NCI-H524 treated with DMSO at 0.1 percent for 48 hours (cell line): ENCODE results near the gene FGF18.
A peak's percentile ranks its signal among the peaks of the same experiment; 100 is the strongest.

Source experiments
- DNase-seq: peaks from one replicate; lab custom pipeline; 2025; lab: John Stamatoyannopoulos, UW

The FGF18 gene

DNA sequence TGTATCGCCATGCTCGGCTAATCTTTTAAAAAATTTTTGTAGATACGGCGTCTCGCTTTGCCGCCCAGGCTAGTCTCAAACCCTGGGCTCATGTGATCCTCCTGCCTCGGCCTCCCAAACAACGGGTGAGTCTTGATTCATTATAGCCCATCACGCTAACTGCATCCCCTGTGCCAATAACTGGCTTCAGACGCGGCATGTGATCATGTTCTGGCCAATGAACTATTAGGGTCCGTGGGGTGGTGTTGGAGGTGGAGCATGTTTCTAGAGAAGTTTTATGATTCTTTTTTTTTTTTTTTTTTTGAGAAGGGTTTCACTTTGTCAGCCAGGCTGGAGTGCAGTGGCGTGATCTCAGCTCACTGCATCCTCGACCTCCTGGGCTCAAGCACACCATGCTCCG is 51.0 kb downstream of the FGF18 start:
- DNase-seq, result no peak

DNA sequence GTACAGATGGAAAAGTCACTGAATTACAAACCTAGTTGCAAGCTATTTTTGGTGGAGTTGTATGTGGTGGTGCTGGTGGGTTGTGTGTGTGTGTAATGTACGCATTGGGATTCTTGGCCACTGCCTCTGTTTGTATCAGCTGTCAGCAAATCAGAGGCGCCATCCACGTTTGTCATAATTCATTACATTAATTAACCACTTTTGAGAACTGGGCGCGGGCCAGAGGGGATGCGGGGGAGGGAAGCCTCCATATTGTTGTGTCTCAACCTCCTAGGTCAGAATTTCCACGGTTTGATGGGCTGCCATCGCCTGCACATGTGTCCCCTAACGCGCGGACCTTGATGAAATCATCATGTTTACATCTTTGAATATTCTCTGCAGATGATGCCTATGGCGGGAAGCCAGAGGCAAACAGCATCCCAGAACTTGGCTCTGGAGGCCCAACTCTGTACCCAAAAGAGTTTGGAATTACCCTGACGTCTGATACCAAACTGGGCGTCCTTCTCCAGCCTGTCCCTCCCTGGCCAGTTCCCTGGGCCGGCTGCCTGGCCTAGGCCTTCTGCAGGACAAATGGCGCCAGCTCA is 54.9 kb downstream of the FGF18 start:
- no peak for DNase-seq

DNA sequence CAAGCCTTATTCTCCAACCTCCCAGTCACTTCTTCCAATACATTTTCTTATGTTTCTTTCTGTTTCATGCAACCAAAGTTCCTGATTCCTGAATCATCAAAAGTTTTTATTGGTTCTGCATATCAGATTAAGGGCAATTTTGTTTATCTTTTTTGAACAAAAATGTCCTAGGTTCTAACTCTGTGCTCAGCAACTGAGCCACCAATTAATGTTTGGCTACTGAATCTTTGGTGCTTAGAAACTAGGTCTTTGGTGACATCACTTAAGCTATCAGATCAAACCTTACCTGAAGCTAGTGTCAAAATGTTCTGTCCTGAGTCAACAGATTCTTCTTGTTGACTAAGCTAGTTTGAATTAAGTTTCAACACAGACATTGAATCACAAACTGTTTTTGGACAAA is 56.1 kb downstream of the FGF18 start:
- DNase-seq, result no peak

DNA sequence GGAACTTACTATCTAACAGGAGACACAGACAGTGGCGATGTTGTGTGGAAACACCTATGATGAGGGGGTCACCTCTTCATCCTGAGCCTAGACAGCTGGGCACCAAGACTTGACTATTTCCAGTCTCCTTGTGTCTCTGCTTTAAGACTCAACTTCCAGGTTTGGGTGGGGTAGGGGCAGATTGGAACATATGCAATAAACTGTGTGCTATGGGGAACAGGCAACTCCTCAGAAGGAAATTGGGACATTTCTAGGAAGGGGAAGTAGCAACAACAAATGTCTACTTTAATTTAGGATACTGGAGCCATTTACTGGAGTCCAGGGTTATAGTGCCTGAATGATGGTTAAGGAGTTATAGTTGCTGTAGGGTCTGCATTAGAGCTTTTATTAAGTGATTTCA is 57.3 kb downstream of the FGF18 start:
- no peak for DNase-seq

DNA sequence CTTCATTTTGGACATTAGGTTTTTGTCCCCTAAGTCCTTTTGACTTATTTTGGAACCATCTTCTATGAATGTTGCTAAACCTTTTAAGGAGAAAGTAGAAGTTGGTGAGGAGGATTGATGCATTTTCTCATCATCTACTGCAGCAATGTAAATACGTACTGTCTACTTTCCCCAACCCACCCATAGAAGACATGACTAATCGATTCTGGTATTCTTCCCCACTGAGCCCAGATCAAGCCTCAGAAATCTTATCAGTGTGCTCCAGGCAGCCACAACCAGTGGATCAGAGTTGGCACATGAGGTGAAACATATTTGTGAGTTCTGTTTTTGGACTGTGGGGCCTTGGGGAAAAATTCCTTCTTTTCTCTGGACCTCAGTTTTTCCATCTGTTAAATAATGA is 57.7 kb downstream of the FGF18 start:
- no peak for DNase-seq

DNA sequence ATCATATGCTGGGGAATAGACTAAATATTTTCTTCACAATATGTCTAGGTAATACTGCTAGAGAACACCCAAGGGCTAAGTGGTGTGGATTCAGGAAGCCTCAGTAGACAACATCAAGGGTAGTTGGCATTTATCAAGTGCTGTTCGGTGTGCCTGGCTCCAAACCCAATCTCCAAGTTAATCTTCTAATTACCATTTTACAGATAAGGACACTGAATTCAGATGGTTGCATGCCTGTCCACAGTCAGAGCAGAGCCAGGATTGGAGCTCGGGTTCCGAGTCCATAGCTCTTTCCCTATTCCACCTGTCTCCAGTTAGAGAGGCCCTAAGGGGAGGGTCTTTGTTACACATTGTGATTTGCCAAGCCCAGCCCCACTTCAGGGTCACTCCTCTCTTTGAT is 58.2 kb downstream of the FGF18 start:
- DNase-seq, result no peak

DNA sequence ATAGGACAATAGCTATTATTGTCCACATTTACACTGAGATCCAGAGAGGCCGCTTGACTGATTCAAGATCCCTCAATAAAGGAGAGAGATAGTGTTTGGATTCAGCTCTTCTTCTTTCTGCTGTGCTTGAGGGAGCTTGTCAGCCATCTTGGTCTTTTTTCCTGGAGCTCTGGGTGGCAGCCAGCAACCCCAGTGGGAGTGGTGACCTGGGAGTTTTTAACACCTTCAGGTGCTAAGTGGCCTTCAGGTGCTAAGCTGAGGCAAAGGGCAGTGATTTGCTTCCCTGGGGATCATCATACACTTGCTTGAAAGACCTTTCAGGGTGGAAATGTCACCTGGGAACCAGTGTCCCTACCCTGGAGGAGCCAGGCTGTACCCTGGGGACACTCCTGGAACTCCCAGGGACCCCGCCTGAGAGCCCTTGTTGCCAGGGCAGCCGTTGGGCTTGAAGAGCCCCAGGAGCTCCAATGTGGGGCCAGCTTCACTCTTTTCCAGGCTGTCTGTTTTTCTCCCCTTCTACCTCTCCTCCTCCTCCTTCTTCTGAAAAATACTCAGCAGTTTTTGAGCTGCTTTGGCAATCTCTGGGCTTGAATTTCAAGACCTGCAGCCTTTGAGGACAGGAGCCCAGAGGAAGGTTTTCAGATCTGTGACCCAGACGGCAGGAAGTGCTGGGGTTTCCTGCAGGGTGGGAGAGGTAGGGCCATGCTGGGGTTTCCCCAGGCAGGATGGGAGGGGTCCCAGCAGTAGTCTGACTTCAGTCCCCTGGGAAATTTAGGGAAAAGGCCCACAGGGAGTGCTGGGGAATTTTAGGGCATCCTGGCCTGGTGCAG is 59.7 kb downstream of the FGF18 start:
- no peak for DNase-seq

DNA sequence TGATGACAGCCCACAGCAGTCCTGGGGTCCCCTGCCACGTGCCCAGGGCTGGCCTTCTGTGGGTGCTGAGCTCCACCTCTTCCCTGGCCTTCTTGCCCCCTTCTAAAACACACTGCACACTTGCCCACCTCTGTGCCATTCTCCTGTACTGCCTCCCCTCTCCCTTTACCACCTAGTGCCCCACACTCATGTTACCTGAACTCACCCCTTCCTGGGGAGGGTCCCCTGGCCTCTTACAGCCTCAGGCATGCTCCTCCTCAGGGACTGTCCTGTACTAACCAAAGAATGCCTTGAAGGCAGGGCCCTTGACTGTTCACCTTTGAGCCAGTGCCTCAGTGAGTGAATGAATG is 60.3 kb downstream of the FGF18 start:
- DNase-seq, result no peak

DNA sequence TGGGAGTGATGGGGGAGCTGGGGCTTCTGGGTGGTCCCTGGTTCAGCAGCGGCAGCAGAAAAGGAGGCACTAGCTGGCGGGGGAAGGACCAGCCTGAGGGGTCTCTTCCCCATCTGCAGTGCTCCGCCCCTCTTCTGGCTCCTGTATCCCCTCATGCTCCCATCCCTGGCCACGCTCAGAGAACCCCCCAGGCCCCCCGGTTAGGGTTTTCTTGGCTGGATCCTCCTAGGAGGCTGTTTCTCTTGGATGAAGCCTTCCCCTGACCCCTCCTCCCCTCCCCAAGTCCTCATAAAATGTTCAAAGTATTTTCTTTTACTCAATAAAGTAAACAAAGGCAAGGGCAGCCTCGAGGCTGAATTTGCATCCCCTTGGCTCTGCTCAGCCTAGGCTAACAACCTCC is 60.8 kb downstream of the FGF18 start:
- DNase-seq, result no peak

DNA sequence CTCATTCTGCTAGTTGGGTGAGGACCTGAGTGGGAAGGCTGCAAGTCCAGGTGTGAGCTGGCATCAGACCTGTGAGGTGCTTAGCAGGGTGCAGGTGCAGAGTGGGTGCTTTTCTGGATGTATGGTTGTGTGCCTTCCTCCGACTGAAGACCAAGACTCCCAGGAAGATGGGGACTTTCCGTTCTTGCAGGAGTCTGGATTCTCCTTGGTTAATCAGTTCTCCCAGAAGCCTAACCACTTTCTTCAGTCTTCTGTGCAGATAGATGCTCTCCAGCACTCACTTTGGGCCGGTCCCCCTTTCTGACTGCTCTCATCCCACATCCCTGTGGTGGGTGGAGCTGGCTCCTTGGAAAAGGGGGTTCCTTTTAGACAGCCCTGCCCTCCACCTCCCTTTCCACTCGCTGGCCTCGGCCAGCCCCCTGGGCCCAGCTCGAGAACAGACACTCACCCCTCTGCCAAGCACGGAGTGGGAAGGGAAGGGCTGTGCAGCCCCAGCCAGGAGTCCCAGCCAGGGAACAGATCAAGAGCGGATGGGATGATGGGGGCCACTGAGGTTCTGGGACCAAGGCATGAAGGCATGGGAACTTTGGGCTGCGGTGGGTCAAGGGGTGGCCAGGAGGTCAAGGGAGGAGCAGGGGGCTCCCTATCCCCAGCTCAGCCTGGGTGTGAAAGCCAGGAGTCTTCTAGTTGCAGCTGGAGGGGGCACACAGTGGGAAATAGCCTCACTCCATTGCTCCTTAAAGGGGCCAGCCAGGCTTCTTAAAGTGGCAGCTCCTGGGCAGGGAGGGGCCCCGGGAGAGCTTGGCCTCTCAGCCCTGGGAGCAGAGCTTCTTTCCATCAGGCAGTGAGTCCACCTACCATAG is 62.4 kb downstream of the FGF18 start:
- no peak for DNase-seq

DNA sequence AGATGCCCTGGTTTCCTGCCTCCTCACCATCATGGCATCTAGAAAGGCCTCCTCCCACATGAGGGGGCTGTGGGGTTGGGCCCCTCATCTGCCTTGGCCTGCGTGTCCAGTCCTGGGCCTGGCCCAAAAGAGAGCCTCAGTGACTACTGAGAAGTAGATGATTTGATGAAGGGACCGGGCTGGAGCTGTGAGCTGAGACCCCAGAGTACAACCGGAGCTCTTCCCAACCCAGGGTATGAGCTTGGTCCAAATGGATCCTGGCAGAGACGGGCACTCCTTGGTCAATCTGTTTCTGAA is 62.9 kb downstream of the FGF18 start:
- no peak for DNase-seq

DNA sequence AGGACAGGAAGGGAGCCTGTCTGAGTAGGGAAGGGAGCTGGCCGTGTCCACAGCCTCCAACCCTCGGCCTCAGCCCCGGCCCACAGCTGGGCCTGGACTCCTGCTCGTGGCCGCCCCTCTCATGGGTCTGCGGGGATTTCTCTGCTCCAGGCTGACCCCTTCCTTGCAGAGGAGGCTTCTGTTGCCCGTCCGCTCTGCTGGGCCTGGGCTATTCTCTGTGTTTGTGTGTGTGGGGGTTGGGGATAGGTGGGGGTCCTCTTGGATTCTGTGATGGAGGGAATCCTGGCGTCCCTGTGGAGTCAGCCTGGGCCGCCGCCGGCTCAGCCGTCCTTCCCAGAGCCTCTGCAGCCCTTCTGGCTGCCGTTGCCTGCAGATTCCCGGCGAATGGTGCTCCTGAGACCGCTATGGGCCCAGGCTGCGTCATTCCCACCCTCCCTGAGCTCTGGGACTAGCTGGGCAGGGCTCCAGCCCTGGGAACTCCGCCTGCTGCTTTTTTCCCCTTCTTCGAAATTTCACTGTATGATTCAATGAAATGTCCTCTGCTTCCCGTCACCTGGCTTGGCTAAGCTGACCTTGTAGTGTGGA is 64.2 kb downstream of the FGF18 start:
- DNase-seq, result no peak

DNA sequence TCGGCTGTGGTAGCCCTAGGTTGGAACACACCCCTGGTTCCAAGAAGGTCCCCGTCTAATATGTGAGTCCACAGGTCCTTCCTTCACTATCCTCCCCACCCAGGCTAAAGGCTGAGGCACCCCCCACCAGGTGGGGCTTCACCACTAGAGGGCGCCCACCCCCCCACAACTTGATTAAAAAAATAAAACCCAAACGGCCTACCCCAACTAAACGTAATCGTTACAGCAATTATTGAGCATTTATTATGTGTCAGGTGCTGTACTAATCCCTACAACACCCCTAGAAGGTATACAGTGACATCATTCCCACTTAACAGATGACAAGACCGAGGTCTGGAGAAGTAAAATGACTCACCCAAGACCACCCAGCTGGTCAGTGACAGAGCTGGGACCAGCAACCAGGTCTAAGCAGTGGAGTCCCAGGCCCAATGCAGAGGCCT is 65.0 kb downstream of the FGF18 start:
- DNase-seq, result no peak

DNA sequence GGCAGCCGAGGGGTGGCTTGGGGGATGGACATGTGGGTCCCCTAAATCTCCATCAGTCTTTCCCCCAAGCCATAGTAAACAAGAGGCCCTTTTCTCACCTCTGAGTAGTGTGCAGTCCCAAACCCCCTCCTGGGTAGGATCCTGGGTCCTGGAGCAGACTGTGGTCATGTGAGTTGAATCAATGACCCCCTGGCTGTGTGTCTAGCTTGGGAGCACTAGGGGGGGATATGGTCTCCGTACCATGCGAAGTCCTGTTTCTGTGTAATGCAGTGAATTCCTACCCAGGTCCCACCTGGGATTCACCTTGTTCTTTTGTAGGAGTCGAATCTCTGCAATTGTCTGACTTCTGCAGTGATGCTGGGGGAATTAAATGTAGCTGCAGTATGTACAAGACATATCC is 66.2 kb downstream of the FGF18 start:
- no peak for DNase-seq

DNA sequence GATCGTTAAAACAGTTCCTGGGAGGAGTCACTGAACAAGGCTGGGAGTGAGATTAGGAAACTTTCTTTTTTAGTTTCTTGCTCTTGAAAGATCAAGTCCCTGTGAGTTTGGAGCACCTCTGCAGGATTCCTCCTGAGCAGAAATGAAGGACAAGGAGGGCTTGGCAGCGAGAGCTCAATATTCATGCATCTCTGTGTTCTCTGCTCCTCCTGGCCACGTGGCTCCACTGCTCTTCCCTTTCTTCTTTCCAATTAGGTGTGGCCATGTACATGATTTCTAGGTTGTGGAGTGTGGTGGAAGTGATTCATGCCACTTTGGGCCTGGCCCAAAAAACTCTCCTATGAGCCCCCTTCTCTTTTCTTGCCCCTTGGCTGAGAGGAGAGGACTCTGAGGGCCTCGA is 67.2 kb downstream of the FGF18 start:
- DNase-seq, result no peak

DNA sequence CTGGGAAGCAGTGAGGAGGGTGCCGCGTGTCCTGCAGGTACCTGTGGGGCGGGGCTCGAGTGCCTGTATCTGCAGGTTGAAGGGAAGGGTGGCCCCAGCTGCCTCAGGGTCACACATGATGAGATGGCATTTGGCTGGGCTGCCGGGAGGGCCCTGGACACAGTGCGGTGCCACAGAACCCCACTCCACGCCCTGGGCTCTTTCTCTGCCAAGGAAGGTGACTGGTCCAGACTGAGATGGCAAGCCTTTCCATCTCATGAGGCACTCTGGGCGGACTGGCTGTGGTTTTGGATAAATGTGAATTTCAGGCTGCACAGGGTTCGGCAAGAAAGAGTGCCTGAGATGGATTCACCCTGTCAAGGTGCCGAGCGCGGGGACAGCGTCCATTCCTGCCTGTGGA is 69.4 kb downstream of the FGF18 start:
- no peak for DNase-seq

DNA sequence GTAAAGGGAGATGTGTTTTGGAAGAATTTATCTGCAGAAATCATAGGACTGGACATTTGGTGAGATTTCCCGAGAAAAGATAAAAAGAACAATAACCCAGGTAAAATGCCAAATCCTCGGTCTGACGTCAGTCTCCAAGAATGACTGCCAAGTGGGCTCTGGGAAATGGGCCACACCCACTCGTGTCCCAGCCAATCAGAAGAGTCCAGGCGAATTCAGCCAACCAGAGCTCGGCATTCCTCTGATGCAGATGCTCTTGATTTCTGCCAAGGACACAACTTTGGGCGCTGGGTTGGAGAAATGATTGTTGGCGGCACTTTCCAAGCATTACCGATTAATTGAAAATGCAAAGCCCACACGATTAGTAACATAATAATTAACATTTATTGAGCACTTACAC is 73.3 kb downstream of the FGF18 start:
- DNase-seq, result no peak

DNA sequence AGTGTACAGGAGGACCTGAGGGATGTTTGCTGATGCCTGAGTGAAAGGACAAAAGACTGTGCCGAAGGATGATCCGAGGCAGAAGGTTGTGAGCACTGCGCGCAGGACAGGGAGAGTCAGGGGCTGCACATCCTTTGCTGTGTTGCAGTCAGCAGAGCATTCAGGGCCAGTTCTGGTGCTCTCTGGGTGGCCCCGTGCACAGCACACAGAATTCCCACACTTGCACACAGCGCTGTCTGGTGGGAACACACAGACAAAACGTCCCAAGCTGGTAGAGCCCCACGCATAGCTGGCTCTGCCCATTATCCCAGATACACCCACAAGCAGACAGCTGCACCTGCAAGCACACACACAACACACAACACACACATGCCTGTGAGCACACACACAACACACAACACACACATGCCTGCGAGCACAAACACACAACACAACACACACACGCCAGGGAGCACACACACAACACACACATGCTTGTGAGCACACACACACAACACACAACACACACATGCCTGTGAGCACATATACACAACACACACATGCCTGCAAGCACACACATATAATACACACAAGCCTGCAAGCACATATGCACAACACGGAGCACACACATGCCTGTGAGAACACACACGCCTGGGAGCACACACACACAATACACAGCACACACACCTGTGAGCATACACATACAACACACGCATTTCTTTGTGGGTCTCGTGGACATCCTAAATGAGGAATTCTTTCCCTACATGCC is 74.4 kb downstream of the FGF18 start:
- peak; percentile 38 for DNase-seq

DNA sequence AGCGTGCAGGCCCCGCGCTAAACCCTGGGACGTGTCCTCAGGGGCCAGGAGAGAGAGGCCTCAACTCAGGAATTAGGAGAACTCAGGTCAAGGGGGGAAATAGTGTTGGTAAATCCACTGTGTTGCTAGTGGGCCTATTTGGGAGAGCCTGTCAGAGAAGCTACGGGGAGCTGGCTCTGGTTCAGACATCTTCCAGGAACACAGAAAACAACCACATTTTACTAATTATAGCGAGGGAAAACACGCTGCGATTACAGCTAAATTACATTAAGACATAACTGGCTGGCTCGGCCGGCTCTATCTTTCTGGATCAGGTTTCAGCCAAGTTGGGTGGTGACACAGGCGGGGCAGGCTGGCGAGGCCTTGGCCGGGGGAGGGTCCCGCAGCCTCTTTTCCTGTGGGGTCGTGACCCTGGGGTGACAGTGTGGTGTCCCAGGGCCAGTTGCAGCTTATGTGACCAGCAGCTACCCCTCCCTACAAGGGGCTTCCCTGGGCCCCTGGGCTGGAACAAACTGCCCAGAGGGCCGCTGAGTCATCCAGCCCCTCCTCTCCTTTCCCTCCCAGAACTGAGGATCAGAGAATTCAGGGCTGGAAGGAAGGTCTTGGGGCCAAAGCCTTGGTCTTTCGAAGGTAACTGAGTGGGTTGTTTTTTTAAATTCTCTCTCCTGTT is 75.1 kb downstream of the FGF18 start:
- no peak for DNase-seq

DNA sequence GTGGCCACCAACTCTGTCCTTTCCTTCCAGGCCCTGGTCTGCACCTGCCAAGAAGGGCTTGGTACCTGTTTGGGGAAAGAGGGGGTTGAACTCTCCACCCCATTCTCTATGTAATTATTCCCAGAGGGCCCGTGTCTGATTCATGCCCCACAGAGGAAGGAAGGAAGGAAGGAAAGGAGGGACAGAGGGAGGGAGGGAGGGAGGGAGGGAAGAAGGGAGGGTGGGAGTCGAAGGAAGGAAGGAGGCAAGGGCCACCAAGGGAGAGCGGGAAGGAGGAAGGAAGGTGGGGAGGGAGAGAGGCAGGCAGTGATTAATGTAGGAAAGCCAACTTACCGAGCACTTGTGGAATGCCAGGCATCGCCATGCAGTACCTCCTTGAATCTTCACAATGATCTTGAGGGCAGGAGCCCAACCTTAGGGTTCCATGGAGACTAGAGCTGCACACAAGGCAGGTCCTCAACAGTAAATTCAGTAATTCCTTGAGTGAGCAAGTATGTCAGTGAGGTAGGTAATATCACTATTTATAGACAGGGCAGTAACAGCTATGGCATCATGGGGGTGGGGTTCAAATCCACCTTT is 75.8 kb downstream of the FGF18 start:
- DNase-seq, result no peak

DNA sequence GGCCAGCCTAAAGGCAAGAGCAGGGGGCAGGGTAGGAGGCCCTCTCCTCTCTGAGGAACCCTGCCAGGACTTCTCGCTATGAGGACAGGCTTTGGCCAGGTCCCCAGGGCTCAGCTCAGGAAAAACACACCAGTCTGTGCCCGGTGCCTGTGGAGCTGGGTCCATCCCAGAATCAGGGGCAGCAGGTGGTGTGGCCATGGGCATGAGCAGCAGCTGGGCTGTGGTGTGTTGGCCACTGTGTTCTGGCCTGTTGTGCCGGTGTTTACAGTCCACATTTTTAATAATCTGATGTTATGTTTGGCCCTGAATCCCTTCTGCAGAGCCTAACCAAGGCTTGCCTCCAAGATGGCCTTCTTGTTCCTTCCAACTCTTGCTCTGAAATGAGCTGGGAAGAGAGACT is 77.0 kb downstream of the FGF18 start:
- no peak for DNase-seq
